ENCODE results near the gene SOD1. TPM values are rescaled to one million over a fixed set of nuclear protein-coding genes. Genes with fewer than 3 reads are reported as not detected.
A peak's percentile ranks its signal among the peaks of the same experiment; 100 is the strongest.

The SOD1 gene
- total RNA-seq, 1 donor from 2014 or later, result 430 TPM

DNA sequence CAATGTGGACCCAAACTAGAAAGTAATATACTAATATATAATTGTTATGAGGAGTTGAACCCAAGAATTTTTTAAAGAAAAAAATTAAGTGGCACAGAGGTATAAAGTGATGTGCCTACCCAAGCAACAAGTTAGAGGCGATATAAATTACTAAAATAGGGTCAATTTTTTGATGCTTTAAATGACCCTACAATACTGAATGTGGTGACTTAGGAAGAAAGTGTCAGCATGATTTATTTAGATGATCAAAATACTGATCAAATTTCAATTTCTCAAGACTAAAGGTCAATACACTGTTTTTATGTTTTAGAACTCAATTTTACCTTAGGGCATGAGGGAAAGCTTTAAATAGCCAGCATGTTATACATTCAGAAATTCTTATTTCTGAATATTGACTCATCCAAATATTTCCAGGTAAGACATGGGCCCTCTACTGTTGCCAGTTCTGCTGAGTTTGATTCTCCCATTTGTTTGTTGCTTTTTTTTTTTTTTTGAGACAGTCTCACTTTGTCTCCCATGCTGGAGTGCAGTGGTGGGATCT lies 52.3 kb downstream of the SOD1 start:
- no peak for DNase-seq (ENCODE audit: missing footprints)
- intact Hi-C loops (cut with DNase I), result no loop called here
- no peak for ATAC-seq

DNA sequence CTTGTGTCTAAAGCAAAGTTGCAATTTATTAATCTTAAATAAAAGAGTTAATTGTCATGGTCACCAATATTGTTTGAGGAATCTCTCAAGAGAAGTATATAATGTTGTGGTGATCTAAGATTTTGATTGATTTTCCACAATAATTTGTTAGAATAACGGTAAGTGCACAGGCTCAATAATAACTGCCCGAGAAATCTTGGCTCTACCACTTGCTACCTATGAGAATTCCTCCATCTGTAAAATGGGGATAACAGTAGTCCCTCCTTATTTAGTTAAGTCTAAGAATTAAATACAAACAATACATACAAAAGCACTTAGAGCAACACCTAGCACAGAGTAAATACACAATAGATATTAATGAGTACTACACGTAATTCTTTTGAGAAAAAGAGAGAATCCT lies 53.6 kb downstream of the SOD1 start:
- intact Hi-C loops (cut with DNase I), result no loop called here
- no peak for DNase-seq (ENCODE audit: missing footprints)
- no peak for ATAC-seq

DNA sequence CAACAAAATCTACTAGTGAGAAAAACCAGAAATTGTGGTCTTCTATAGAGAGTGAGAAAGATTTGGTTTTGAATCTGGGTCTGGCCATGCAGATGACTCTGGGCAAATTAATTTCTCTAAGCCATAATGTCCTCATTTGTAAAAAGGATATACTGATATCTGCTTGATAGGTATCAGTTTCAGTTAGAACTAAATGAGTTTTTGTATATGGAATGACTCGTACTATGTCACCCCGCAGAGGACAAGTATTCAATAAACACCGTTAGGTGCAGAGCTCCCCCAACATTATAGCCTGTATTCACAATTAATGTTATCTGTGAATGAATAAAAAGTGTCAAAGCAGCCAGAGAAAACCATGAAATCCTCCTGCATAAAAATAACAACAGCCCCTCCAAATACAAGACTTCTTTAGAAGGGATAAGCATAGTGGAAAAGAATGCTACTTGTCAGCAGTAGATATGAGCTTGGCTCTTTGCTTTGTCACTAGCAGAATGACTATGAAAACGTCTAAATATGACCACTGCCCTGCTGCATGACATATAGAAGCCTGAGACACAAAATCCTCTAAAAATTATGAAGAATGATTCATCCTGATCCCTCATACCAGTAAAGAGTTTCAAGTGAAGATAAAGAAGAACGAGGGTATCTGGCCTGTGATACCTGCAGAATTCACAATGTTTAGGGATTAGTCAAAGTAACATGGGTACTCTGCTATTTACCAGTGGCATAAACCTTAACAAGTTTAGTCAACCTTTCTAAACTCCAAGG lies 54.7 kb downstream of the SOD1 start:
- DNase-seq (ENCODE audit: missing footprints), result no peak
- peak; percentile 35 for ATAC-seq
- intact Hi-C loops (cut with DNase I), result no loop called here

DNA sequence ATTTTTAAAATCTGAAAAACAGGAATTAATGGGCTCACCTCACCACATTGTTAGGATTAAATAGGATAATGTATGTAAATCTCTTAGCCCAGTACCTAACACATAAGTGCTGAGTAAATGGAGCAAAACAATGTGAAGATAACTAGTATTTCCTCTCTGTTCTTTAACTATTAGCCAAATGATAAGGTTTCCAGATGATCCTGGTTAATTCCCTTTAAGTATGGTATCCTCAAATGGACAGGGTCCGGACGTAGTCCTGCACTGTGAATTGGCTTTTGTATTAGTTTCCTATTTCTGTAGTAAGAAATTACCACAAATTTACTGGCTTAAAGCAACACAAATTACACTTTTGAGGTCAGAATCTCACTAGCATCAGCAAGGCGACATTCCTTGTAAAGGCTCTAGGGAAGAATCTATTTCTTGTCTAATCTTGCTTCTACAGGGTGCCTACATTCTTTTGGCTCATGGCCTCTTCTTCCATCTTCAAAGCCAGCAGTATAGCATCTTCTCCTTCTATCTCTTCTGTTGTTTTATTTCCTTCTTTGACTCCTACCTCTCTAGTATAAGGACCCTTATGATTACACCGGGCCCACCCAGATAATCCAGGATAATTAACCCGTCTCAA lies 55.4 kb downstream of the SOD1 start:
- DNase-seq (ENCODE audit: missing footprints) (no peak), ATAC-seq (no peak)
- intact Hi-C loops (cut with DNase I), result no loop called here

DNA sequence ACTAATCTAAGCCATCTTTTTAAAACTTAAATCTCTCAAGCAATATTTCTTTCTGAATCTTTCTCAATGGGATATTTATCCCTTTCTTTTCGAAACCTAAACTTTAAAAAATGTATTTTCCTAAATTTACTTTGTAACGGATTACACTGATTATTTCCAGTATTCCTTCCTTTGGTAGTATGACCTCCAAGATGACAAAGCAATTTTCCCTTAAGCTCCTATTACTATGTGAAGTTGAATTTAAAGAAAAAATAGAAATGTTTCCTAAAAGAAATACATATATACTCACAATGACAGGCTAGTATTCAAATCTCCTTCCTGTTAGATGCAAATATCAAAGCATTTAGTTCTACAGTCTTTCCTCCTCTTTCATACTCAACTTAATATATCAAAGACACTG lies 56.6 kb downstream of the SOD1 start:
- no peak for ATAC-seq
- intact Hi-C loops (cut with DNase I), result no loop called here
- DNase-seq (ENCODE audit: missing footprints), result no peak

Other genes starting within 250 kb of the SOD1 start
- 15.9 TPM for gene SCAF4, start 72.4 kb downstream of the SOD1 start, total RNA-seq
- 0.08 TPM for gene HUNK, start 213.3 kb downstream of the SOD1 start, total RNA-seq